Left cardiac atrium (tissue), 4 donors: ENCODE results near the gene TEX36. TPM values are rescaled to one million over a fixed set of nuclear protein-coding genes. Genes with fewer than 3 reads are reported as not detected.
"Not testable (repeated sequence)": the region's sequence is repeated elsewhere in the genome, so short reads cannot be mapped to it uniquely, and the experiment has no call there.

Experiments used
- ATAC-seq, 2 donors: fragments of 200-7000 bp; cut with Tn5 transposase; one replicate each; pipeline ENCODE4 v1.9.1; 2020; ENCODE audit warnings: mild to moderate bottlenecking in 2 of 2, moderate library complexity in 2 of 2
- DNase-seq: peaks from one replicate; pipeline ENCODE4 v3.0.0-alpha.2; 2020
- intact Hi-C, 2 donors: fragments of 100-400 bp; cut with DNase I; formaldehyde crosslinking; loops; one replicate each; pipeline versions ENCODE4 v1.14.1 to v1.15.1; 2022 to 2023
- total RNA-seq, 2 donors: library from RNA; stranded (reverse); fragmentation: NEBNext Ultra II Directional; extraction: Animal tissue kit (Norgen Biotek cat#: 25700); gene quantifications; one replicate each; pipeline ENCODE4 v1.2.1, GENCODE V29; 2021
- donor health status: DM: no; HTN: yes; CAD: no.
- donor health status: DM: no; HTN: yes; CAD: no; lungs with severe emphysema.
- donor health status: DM: yes; HTN: yes; CAD: no.
- donor health status: Dilated cardiomyopathy.

The TEX36 gene
- total RNA-seq, 2 donors from 2014 or later = not detected

- ATAC-seq (no peak), DNase-seq (no peak)
- intact Hi-C loops = no loop called here
Observed at GRCh38 chr10:125693524-125693847, 10.5 kb upstream of the TEX36 start.

GRCh38 chr10:125692601-125693523, 9.9 kb upstream of the TEX36 start:
- ATAC-seq = no peak
- intact Hi-C loops = no loop called here
- DNase-seq = no peak

GRCh38 chr10:125692196-125692595, 9.2 kb upstream of the TEX36 start:
- ATAC-seq = no peak
- intact Hi-C loops = no loop called here
- DNase-seq = no peak

- ATAC-seq (no peak), DNase-seq (no peak)
- intact Hi-C loops = no loop called here
Observed at GRCh38 chr10:125691160-125691981, 8.4 kb upstream of the TEX36 start.

- no peak for DNase-seq
- intact Hi-C loops = no loop called here
- no peak for ATAC-seq
Observed at GRCh38 chr10:125689955-125690569, 7.1 kb upstream of the TEX36 start.

- intact Hi-C loops = no loop called here
- ATAC-seq = no peak
- DNase-seq = no peak
Observed at GRCh38 chr10:125687507-125688185, 4.7 kb upstream of the TEX36 start.

- DNase-seq (no peak), ATAC-seq (no peak)
- intact Hi-C loops = no loop called here
Observed at GRCh38 chr10:125684581-125684980, 1.6 kb upstream of the TEX36 start.

- intact Hi-C loops = no loop called here
- ATAC-seq = no peak
- DNase-seq = no peak
Observed at GRCh38 chr10:125683821-125684220, 858 bp upstream of the TEX36 start.

- ATAC-seq = no peak
Observed at GRCh38 chr10:125679436-125679835, 3.5 kb downstream of the TEX36 start.

GRCh38 chr10:125672884-125673283, 10.1 kb downstream of the TEX36 start:
- intact Hi-C loops = no loop called here
- no peak for ATAC-seq
- no peak for DNase-seq

More at GRCh38 chr10:125679436-125679835, 3.5 kb downstream of the TEX36 start:
- intact Hi-C loops = no loop called here
- no peak for DNase-seq

- intact Hi-C loops = no loop called here
- peak in 1 of 2 donors; percentile 37 for ATAC-seq
- DNase-seq = no peak
Observed at GRCh38 chr10:125662584-125662983, 20.4 kb downstream of the TEX36 start.

- intact Hi-C loops = no loop called here
- no peak for DNase-seq
- ATAC-seq = peak in 1 of 2 donors; percentile 22
Observed at GRCh38 chr10:125661941-125662515, 20.9 kb downstream of the TEX36 start.

GRCh38 chr10:125661431-125661940, 21.5 kb downstream of the TEX36 start:
- ATAC-seq (no peak), DNase-seq (no peak)
- intact Hi-C loops = no loop called here

- ATAC-seq (no peak), DNase-seq (no peak)
- intact Hi-C loops = no loop called here
Observed at GRCh38 chr10:125659071-125659470, 23.9 kb downstream of the TEX36 start.

- intact Hi-C loops = no loop called here
- DNase-seq (no peak), ATAC-seq (no peak)
Observed at GRCh38 chr10:125656523-125656922, 26.4 kb downstream of the TEX36 start.

- ATAC-seq, intact Hi-C loops, DNase-seq: not testable (repeated sequence)
Observed at GRCh38 chr10:125653113-125653512, 29.9 kb downstream of the TEX36 start.

- DNase-seq (no peak), ATAC-seq (no peak)
- intact Hi-C loops = no loop called here
Observed at GRCh38 chr10:125646311-125646710, 36.7 kb downstream of the TEX36 start.

GRCh38 chr10:125641398-125641797, 41.6 kb downstream of the TEX36 start:
- ATAC-seq (no peak), DNase-seq (no peak)
- intact Hi-C loops = no loop called here

- DNase-seq = no peak
- intact Hi-C loops = no loop called here
- no peak for ATAC-seq
Observed at GRCh38 chr10:125640653-125641052, 42.3 kb downstream of the TEX36 start.
